ENCODE results near the gene LPCAT3. TPM values are rescaled to one million over a fixed set of nuclear protein-coding genes. Genes with fewer than 3 reads are reported as not detected.

Gene LPCAT3
- total RNA-seq, 2 donors from 2014 or later = 34.3 to 45.2 TPM

- H3K4me1 Mint-ChIP-seq = peaks cover 13% of the 10 kb centered on the region
- no peaks in the 10 kb centered on the region for H3K27me3 Mint-ChIP-seq
- H3K9me3 ChIP-seq (ENCODE audit: control insufficient read depth, low read length, poor library complexity, severe bottlenecking) = no peaks in the 10 kb centered on the region
- H3K4me3 Mint-ChIP-seq = no peak overlapping the region
- peak overlapping the region; percentile 27 for H3K27ac Mint-ChIP-seq
- DNase-seq (no peak), ATAC-seq (no peak)
- no peaks in the 10 kb centered on the region for H3K36me3 Mint-ChIP-seq (ENCODE audit: low read depth)
These were observed 39.7 kb downstream of the LPCAT3 start for GRCh38 chr12:6978611-6979011.

GRCh38 chr12:6978188-6978587 lies 40.1 kb downstream of the LPCAT3 start:
- Mint-ChIP-seq H3K27me3 (no peaks in the 10 kb centered on the region), H3K27ac (peak overlapping the region; percentile 27), H3K4me1 (peaks cover 11% of the 10 kb centered on the region), H3K36me3 (ENCODE audit: low read depth) (no peaks in the 10 kb centered on the region), H3K4me3 (no peak overlapping the region)
- ATAC-seq (no peak), DNase-seq (no peak)
- no peaks in the 10 kb centered on the region for H3K9me3 ChIP-seq (ENCODE audit: control insufficient read depth, low read length, poor library complexity, severe bottlenecking)

- no peak overlapping the region for H3K4me3 Mint-ChIP-seq
- no peak for ATAC-seq
- no peaks in the 10 kb centered on the region for H3K27me3 Mint-ChIP-seq
- H3K9me3 ChIP-seq (ENCODE audit: control insufficient read depth, low read length, poor library complexity, severe bottlenecking) = no peaks in the 10 kb centered on the region
- no peak for DNase-seq
- peaks cover 15% of the 10 kb centered on the region for H3K4me1 Mint-ChIP-seq
- H3K36me3 Mint-ChIP-seq (ENCODE audit: low read depth) = no peaks in the 10 kb centered on the region
- H3K27ac Mint-ChIP-seq = peak overlapping the region; percentile 67
These were observed 40.6 kb downstream of the LPCAT3 start for GRCh38 chr12:6977653-6978052.

GRCh38 chr12:6975297-6976032 lies 42.8 kb downstream of the LPCAT3 start:
- Mint-ChIP-seq H3K27me3 (no peaks in the 10 kb centered on the region), H3K27ac (peak overlapping the region; percentile 60), H3K4me3 (no peak overlapping the region), H3K4me1 (peaks cover 30% of the 10 kb centered on the region), H3K36me3 (ENCODE audit: low read depth) (peaks cover 2% of the 10 kb centered on the region)
- no peaks in the 10 kb centered on the region for H3K9me3 ChIP-seq (ENCODE audit: control insufficient read depth, low read length, poor library complexity, severe bottlenecking)
- DNase-seq = no peak
- ATAC-seq = no peak

GRCh38 chr12:6974180-6974579 lies 44.1 kb downstream of the LPCAT3 start:
- H3K4me1 Mint-ChIP-seq = peaks cover 33% of the 10 kb centered on the region
- peaks cover 2% of the 10 kb centered on the region for H3K36me3 Mint-ChIP-seq (ENCODE audit: low read depth)
- no peaks in the 10 kb centered on the region for H3K9me3 ChIP-seq (ENCODE audit: control insufficient read depth, low read length, poor library complexity, severe bottlenecking)
- no peaks in the 10 kb centered on the region for H3K27me3 Mint-ChIP-seq
- ATAC-seq (no peak), DNase-seq (no peak)
- no peak overlapping the region for H3K4me3 Mint-ChIP-seq
- peak overlapping the region; percentile 99 for H3K27ac Mint-ChIP-seq

- peak; percentile 3 for ATAC-seq
- peak overlapping the region; percentile 100 for H3K4me3 Mint-ChIP-seq
- no peaks in the 10 kb centered on the region for H3K9me3 ChIP-seq (ENCODE audit: control insufficient read depth, low read length, poor library complexity, severe bottlenecking)
- H3K27me3 Mint-ChIP-seq = no peaks in the 10 kb centered on the region
- H3K4me1 Mint-ChIP-seq = peaks cover 33% of the 10 kb centered on the region
- H3K27ac Mint-ChIP-seq = peak overlapping the region; percentile 99
- no peak for DNase-seq
- peaks cover 2% of the 10 kb centered on the region for H3K36me3 Mint-ChIP-seq (ENCODE audit: low read depth)
These were observed 48.2 kb downstream of the LPCAT3 start for GRCh38 chr12:6970096-6970527.

- DNase-seq (no peak), ATAC-seq (no peak)
- Mint-ChIP-seq H3K27ac (peak overlapping the region; percentile 99), H3K27me3 (no peaks in the 10 kb centered on the region), H3K4me3 (peak overlapping the region; percentile 100), H3K36me3 (ENCODE audit: low read depth) (peaks cover 2% of the 10 kb centered on the region), H3K4me1 (peaks cover 35% of the 10 kb centered on the region)
- H3K9me3 ChIP-seq (ENCODE audit: control insufficient read depth, low read length, poor library complexity, severe bottlenecking) = no peaks in the 10 kb centered on the region
These were observed 49.9 kb downstream of the LPCAT3 start for GRCh38 chr12:6968426-6968825.

- no peaks in the 10 kb centered on the region for H3K9me3 ChIP-seq (ENCODE audit: control insufficient read depth, low read length, poor library complexity, severe bottlenecking)
- ATAC-seq (no peak), DNase-seq (no peak)
- Mint-ChIP-seq H3K27ac (peak overlapping the region; percentile 99), H3K4me1 (peaks cover 31% of the 10 kb centered on the region), H3K27me3 (no peaks in the 10 kb centered on the region), H3K4me3 (no peak overlapping the region), H3K36me3 (ENCODE audit: low read depth) (peaks cover 2% of the 10 kb centered on the region)
These were observed 50.6 kb downstream of the LPCAT3 start for GRCh38 chr12:6967651-6968100.

- Mint-ChIP-seq H3K27me3 (no peaks in the 10 kb centered on the region), H3K4me1 (peaks cover 30% of the 10 kb centered on the region)
- H3K9me3 ChIP-seq (ENCODE audit: control insufficient read depth, low read length, poor library complexity, severe bottlenecking) = no peaks in the 10 kb centered on the region
These were observed 51.9 kb downstream of the LPCAT3 start for GRCh38 chr12:6966351-6966750.

GRCh38 chr12:6965714-6966113 lies 52.6 kb downstream of the LPCAT3 start:
- Mint-ChIP-seq H3K27ac (peak overlapping the region; percentile 89), H3K27me3 (no peaks in the 10 kb centered on the region), H3K4me1 (peaks cover 32% of the 10 kb centered on the region), H3K36me3 (ENCODE audit: low read depth) (peaks cover 2% of the 10 kb centered on the region), H3K4me3 (no peak overlapping the region)
- ATAC-seq (no peak), DNase-seq (no peak)
- H3K9me3 ChIP-seq (ENCODE audit: control insufficient read depth, low read length, poor library complexity, severe bottlenecking) = no peaks in the 10 kb centered on the region

More at GRCh38 chr12:6966351-6966750, 51.9 kb downstream of the LPCAT3 start:
- H3K4me3 Mint-ChIP-seq = no peak overlapping the region
- ATAC-seq (no peak), DNase-seq (no peak)
- peaks cover 2% of the 10 kb centered on the region for H3K36me3 Mint-ChIP-seq (ENCODE audit: low read depth)
- H3K27ac Mint-ChIP-seq = peak overlapping the region; percentile 89

- H3K36me3 Mint-ChIP-seq (ENCODE audit: low read depth) = peaks cover 2% of the 10 kb centered on the region
- peak; percentile 73 to 84 (median 78) for DNase-seq
- peak; percentile 50 for ATAC-seq
- peaks cover 37% of the 10 kb centered on the region for H3K4me1 Mint-ChIP-seq
- H3K27me3 Mint-ChIP-seq = no peaks in the 10 kb centered on the region
- H3K9me3 ChIP-seq (ENCODE audit: control insufficient read depth, low read length, poor library complexity, severe bottlenecking) = no peaks in the 10 kb centered on the region
- peak overlapping the region; percentile 89 for H3K27ac Mint-ChIP-seq
- no peak overlapping the region for H3K4me3 Mint-ChIP-seq
These were observed 53.1 kb downstream of the LPCAT3 start for GRCh38 chr12:6965026-6965661.

- DNase-seq (no peak), ATAC-seq (no peak)
- H3K9me3 ChIP-seq (ENCODE audit: control insufficient read depth, low read length, poor library complexity, severe bottlenecking) = no peaks in the 10 kb centered on the region
- Mint-ChIP-seq H3K36me3 (ENCODE audit: low read depth) (peaks cover 2% of the 10 kb centered on the region), H3K4me1 (peaks cover 39% of the 10 kb centered on the region), H3K4me3 (no peak overlapping the region), H3K27me3 (no peaks in the 10 kb centered on the region), H3K27ac (peak overlapping the region; percentile 89)
These were observed 53.7 kb downstream of the LPCAT3 start for GRCh38 chr12:6964605-6965025.

GRCh38 chr12:6963791-6964413 lies 54.4 kb downstream of the LPCAT3 start:
- H3K4me3 Mint-ChIP-seq = no peak overlapping the region
- H3K9me3 ChIP-seq (ENCODE audit: control insufficient read depth, low read length, poor library complexity, severe bottlenecking) = no peaks in the 10 kb centered on the region
- peak overlapping the region; percentile 89 for H3K27ac Mint-ChIP-seq
- DNase-seq (no peak), ATAC-seq (no peak)
- no peaks in the 10 kb centered on the region for H3K27me3 Mint-ChIP-seq
- peaks cover 40% of the 10 kb centered on the region for H3K4me1 Mint-ChIP-seq
- H3K36me3 Mint-ChIP-seq (ENCODE audit: low read depth) = peaks cover 2% of the 10 kb centered on the region

Measured in T-helper 17 cell (primary cell).